ENCODE data around the gene AFF3. TPM values are rescaled to one million over a fixed set of nuclear protein-coding genes. Genes with fewer than 3 reads are reported as not detected.
A peak's percentile ranks its signal among the peaks of the same experiment; 100 is the strongest.

Gene AFF3
- total RNA-seq, 1 experiment from 2014 or later = 0.22 TPM

- H4K5ac ChIP-seq (ENCODE audit: insufficient read length, low read depth, low read length) = no peak overlapping the region
- H3T11ph ChIP-seq (ENCODE audit: low read length) = no peak overlapping the region
- Mint-ChIP-seq H3K4me1 (0 out of 4 replicates have a peak, but pooled peaks cover 0 to under 1% of the 10 kb centered on the region in 2 experiments), H3K27ac (0 out of 7 replicates have a peak overlapping the region, but pooled peaks of 1 of the 3 experiments have one; percentile 43), H3K36me3 (ENCODE audit: insufficient read depth in 1 of 3, low read depth in 3 of 3) (no peaks in the 10 kb centered on the region), H3K4me3 (no peak overlapping the region), H3K27me3 (ENCODE audit: low read depth) (no peaks in the 10 kb centered on the region), H3K9me3 (no peaks in the 10 kb centered on the region; a peak in 1 of 5 replicates)
- no peaks in the 10 kb centered on the region for H3K9me3 ChIP-seq (ENCODE audit: control insufficient read depth, low read depth, low read length)
- H3K9ac ChIP-seq (ENCODE audit: extremely low read depth, insufficient read length, low read length) = no peak overlapping the region
- H3K27me3 ChIP-seq (ENCODE audit: insufficient read depth, low read length) = no peaks in the 10 kb centered on the region
- H3K56ac ChIP-seq (ENCODE audit: insufficient read length, low read depth, low read length) = no peak overlapping the region
- H2BK20ac ChIP-seq (ENCODE audit: low read depth, low read length, poor library complexity, severe bottlenecking) = no peak overlapping the region
- H3K4me1 ChIP-seq (ENCODE audit: insufficient read depth, low read length) = no peaks in the 10 kb centered on the region
- H3K23ac ChIP-seq (ENCODE audit: insufficient read length, low read depth, low read length) = no peak overlapping the region
- H3K14ac ChIP-seq (ENCODE audit: insufficient read depth, low read length) = no peak overlapping the region
- H3K79me1 ChIP-seq (ENCODE audit: insufficient read depth, low read depth, low read length, poor library complexity, severe bottlenecking) = no peaks in the 10 kb centered on the region
- WGBS (ENCODE audit: extremely low coverage, insufficient read length, low lambda C conversion rate) = no CpG with 5 or more reads among the region's 5 CpGs
- H3K27ac ChIP-seq (ENCODE audit: insufficient read length, low read depth, low read length) = no peak overlapping the region
- H3K23me2 ChIP-seq (ENCODE audit: insufficient read length, low read depth, low read length, poor library complexity, severe bottlenecking) = no peaks in the 10 kb centered on the region
- no peak for DNase-seq
- H2AK5ac ChIP-seq (ENCODE audit: insufficient read length, low read length) = no peak overlapping the region
- no peak for TF ChIP-seq CTCF (conservative IDR thresholded peaks at IDR 0.05)
- no peak overlapping the region for H3K18ac ChIP-seq (ENCODE audit: insufficient read length, low read depth, low read length)
- no peak overlapping the region for H4K91ac ChIP-seq (ENCODE audit: insufficient read length, low read depth, low read length)
- no peak overlapping the region for H2AFZ ChIP-seq (ENCODE audit: low read length)
- no peak overlapping the region for H3K4ac ChIP-seq (ENCODE audit: low read depth, low read length)
- H4K20me1 ChIP-seq (ENCODE audit: control insufficient read depth, insufficient read depth, insufficient read length) = no peaks in the 10 kb centered on the region
- no peak overlapping the region for H2BK5ac ChIP-seq (ENCODE audit: insufficient read length, low read length)
- no peak overlapping the region for H2BK12ac ChIP-seq (ENCODE audit: insufficient read length, low read depth, low read length)
- H2BK120ac ChIP-seq (ENCODE audit: low read depth, low read length, poor library complexity, severe bottlenecking) = no peak overlapping the region
- no peak overlapping the region for H2BK15ac ChIP-seq (ENCODE audit: low read depth, low read length)
- no peak overlapping the region for H3K4me2 ChIP-seq (ENCODE audit: insufficient read depth, insufficient read length, low read length)
- no peaks in the 10 kb centered on the region for H3K79me2 ChIP-seq (ENCODE audit: insufficient read depth, low read length)
- H4K8ac ChIP-seq (replicated peaks; ENCODE audit: insufficient read length, low read depth, low read length) = no peak overlapping the region
Observed at GRCh38 chr2:99787769-99788382, 354.5 kb downstream of the AFF3 start.
